PC-9 (cell line): ENCODE results near the gene ZNF652. TPM values are rescaled to one million over a fixed set of nuclear protein-coding genes. Genes with fewer than 3 reads are reported as not detected.
A peak's percentile ranks its signal among the peaks of the same experiment; 100 is the strongest.

ENCODE experiments used
- BruUV-seq: library from RNA; stranded (reverse); fragments of 400-500 nt; replicated peaks from 2 replicates; lab custom pipeline; 2021; lab: Mats Ljungman, UMichigan
- CTCF ChIA-PET: fragments of 300-600 bp; sonication (Branson Sonifier 250); formaldehyde crosslinking; loops from one replicate; lab custom pipeline; 2022; ENCODE audit warnings: antibody characterized with exemption; lab: Charles Lee
- POLR2A ChIA-PET: fragments of 300-600 bp; sonication (Branson Sonifier 250); formaldehyde crosslinking; loops from one replicate; lab custom pipeline; 2022; ENCODE audit warnings: antibody characterized with exemption; ENCODE audit not compliant: unreplicated experiment; lab: Charles Lee
- DNase-seq, 2 experiments: peaks; one replicate each; pipeline versions ENCODE4 v3.0.0 to v3.0.0-alpha.2; 2015 to 2022; ENCODE audit warnings: mixed read lengths in 1 of 2
- H2AFZ ChIP-seq: fragments of 200-600 bp; sonication (generic); 2 replicates; pipeline ENCODE4 v1.8.1; 2017; ENCODE audit warnings: antibody characterized with exemption
- H3F3A ChIP-seq: fragments of 200-600 bp; sonication (generic); 2 replicates; pipeline ENCODE4 v1.8.1; 2017; ENCODE audit warnings: antibody characterized with exemption, mild to moderate bottlenecking, low read depth; ENCODE audit not compliant: insufficient read depth
- H3K27ac ChIP-seq: fragments of 200-600 bp; sonication (generic); 2 replicates; pipeline ENCODE4 v1.6.1; 2016; ENCODE audit warnings: mixed run types
- H3K27me3 ChIP-seq: fragments of 200-600 bp; sonication (generic); 2 replicates; pipeline ENCODE4 v1.6.1; 2016; ENCODE audit warnings: low read depth, mixed run types; ENCODE audit not compliant: insufficient read depth
- H3K36me3 ChIP-seq: fragments of 200-600 bp; sonication (generic); 2 replicates; pipeline ENCODE4 v1.6.1; 2016; ENCODE audit warnings: low read depth, mixed run types
- H3K4me1 ChIP-seq: fragments of 200-600 bp; sonication (generic); replicated peaks from 2 replicates; pipeline ENCODE4 v1.6.1; 2016; ENCODE audit warnings: mixed run types; ENCODE audit not compliant: insufficient read depth
- H3K4me2 ChIP-seq: fragments of 200-600 bp; sonication (generic); 2 replicates; pipeline ENCODE4 v1.6.1; 2017; ENCODE audit warnings: mixed run types
- H3K4me3 ChIP-seq: fragments of 200-600 bp; sonication (generic); 2 replicates; pipeline ENCODE4 v1.6.1; 2016; ENCODE audit warnings: mixed run types
- H3K79me2 ChIP-seq: fragments of 200-600 bp; sonication (generic); 2 replicates; pipeline ENCODE4 v1.6.1; 2017; ENCODE audit warnings: low read depth, mixed run types
- H3K9me2 ChIP-seq: fragments of 200-600 bp; sonication (generic); 2 replicates; pipeline ENCODE4 v1.8.1; 2017; ENCODE audit warnings: mild to moderate bottlenecking; ENCODE audit not compliant: insufficient read depth
- H3K9me3 ChIP-seq: fragments of 200-600 bp; sonication (generic); 2 replicates; pipeline ENCODE4 v1.8.1; 2016; ENCODE audit warnings: low read depth; ENCODE audit not compliant: insufficient read depth
- H4K20me1 ChIP-seq: fragments of 200-600 bp; sonication (generic); 2 replicates; pipeline ENCODE4 v1.8.1; 2017; ENCODE audit not compliant: insufficient read depth
- CTCF ChIP-seq: fragments of 200-600 bp; sonication (generic); conservative IDR thresholded peaks from 2 replicates; pipeline ENCODE4 v1.6.1; 2017; ENCODE audit warnings: mixed run types, antibody characterized with exemption, mild to moderate bottlenecking, moderate library complexity
- EZH2 ChIP-seq: fragments of 200-600 bp; sonication (generic); IDR thresholded peaks from 2 replicates; pipeline ENCODE4 v1.8.0; 2017; ENCODE audit warnings: antibody characterized with exemption, low read depth
- intact Hi-C: fragments of 100-400 bp; cut with micrococcal nuclease; formaldehyde crosslinking; loops from one replicate; pipeline ENCODE4 v1.10.0; 2022; ENCODE audit not compliant: unreplicated experiment
- total RNA-seq: library from RNA; stranded (reverse); gene quantifications from 2 replicates; pipeline ENCODE4 v1.2.3, GENCODE V29; 2021

ZNF652 gene
- total RNA-seq, 1 experiment from 2014 or later, result 49.8 TPM

GRCh38 chr17:49260011-49260816 lies 101.8 kb downstream of the ZNF652 start:
- Histone ChIP-seq H3K4me1 (0 out of 2 replicates have a peak, but pooled peaks cover 3% of the 10 kb centered on the region), H3F3A (peaks cover 10% of the 10 kb centered on the region; the same call in 1 of the 2 replicates), H3K36me3 (no peaks in the 10 kb centered on the region), H3K27ac (no peak overlapping the region), H3K9me3 (no peaks in the 10 kb centered on the region), H4K20me1 (no peaks in the 10 kb centered on the region), H3K27me3 (no peaks in the 10 kb centered on the region), H3K4me2 (peak overlapping the region; percentile 81), H2AFZ (peak overlapping the region; percentile 90), H3K79me2 (no peaks in the 10 kb centered on the region), H3K9me2 (no peaks in the 10 kb centered on the region), H3K4me3 (peak overlapping the region; percentile 58)
- ChIA-PET CTCF (interaction anchor here (0.7 kb wide), 1 partner anchor 143 kb away, joined by 3 read pairs; no protein-coding TSS in a partner anchor), POLR2A (no interaction called here)
- TF ChIP-seq EZH2 (no peak), CTCF (no peak)
- intact Hi-C loops, result no loop called here
- no TSS peak for BruUV-seq
- peak; percentile 42 to 62 for DNase-seq

GRCh38 chr17:49259663-49260010 lies 102.4 kb downstream of the ZNF652 start:
- ChIA-PET CTCF (no interaction called here), POLR2A (no interaction called here)
- TF ChIP-seq EZH2 (no peak), CTCF (no peak)

DNA sequence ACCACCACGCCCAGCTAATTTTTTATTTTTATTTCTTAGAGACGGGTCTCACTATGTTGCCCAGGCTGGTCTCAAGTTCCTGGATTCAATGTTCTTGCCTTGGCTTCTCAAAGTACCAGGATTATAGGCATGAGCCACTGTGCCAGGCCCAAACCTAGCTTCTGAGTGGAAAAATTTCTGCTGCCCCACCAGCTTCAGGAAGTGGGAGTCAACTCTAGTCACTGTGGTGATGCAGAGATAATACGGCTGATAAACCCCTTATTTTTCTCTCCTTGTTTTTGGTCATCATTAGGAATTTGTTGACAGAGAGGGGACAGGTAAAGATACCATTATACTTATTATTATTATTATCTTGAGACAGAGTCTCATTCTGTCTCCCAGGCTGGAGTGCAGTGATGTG lies 103.7 kb downstream of the ZNF652 start:
- intact Hi-C loops, result no loop called here
- no TSS peak for BruUV-seq
- CTCF ChIA-PET, result no interaction called here

More at GRCh38 chr17:49259663-49260010, 102.4 kb downstream of the ZNF652 start:
- Histone ChIP-seq H3K4me2 (peak overlapping the region; percentile 81), H3K79me2 (no peaks in the 10 kb centered on the region), H2AFZ (peak overlapping the region; percentile 90), H3F3A (peaks cover 10% of the 10 kb centered on the region; the same call in 1 of the 2 replicates), H3K27me3 (no peaks in the 10 kb centered on the region), H3K9me3 (no peaks in the 10 kb centered on the region), H3K4me1 (0 out of 2 replicates have a peak, but pooled peaks cover 3% of the 10 kb centered on the region), H3K9me2 (no peaks in the 10 kb centered on the region), H3K4me3 (peak overlapping the region; percentile 58; the same call in 1 of the 2 replicates), H4K20me1 (no peaks in the 10 kb centered on the region), H3K27ac (no peak overlapping the region), H3K36me3 (no peaks in the 10 kb centered on the region)
- no TSS peak for BruUV-seq
- intact Hi-C loops, result no loop called here
- DNase-seq, result no peak

More for the DNA sequence above, 103.7 kb downstream of the ZNF652 start:
- no peaks in the 10 kb centered on the region for H4K20me1 ChIP-seq
- H3K9me2 ChIP-seq, result no peaks in the 10 kb centered on the region
- no peak for DNase-seq
- H3K9me3 ChIP-seq, result no peaks in the 10 kb centered on the region
- no peak overlapping the region for H3K4me3 ChIP-seq
- H3K27ac ChIP-seq, result no peak overlapping the region
- no peaks in the 10 kb centered on the region for H3K79me2 ChIP-seq
- peaks cover 10% of the 10 kb centered on the region; the same call in 1 of the 2 replicates for H3F3A ChIP-seq
- H2AFZ ChIP-seq, result no peak overlapping the region
- POLR2A ChIA-PET, result interaction anchor here (0.6 kb wide), 2 partner anchors 9 to 230 kb away, joined by 14 to 31 read pairs; no protein-coding TSS in a partner anchor
- H3K4me2 ChIP-seq, result no peak overlapping the region
- no peaks in the 10 kb centered on the region for H3K27me3 ChIP-seq
- no peaks in the 10 kb centered on the region for H3K36me3 ChIP-seq
- 0 out of 2 replicates have a peak, but pooled peaks cover 3% of the 10 kb centered on the region for H3K4me1 ChIP-seq
- TF ChIP-seq CTCF (no peak), EZH2 (no peak)
